NOMO-1 (cell line): ENCODE measurements around the gene SPRING1.
A peak's percentile ranks its signal among the peaks of the same experiment; 100 is the strongest.
"Not testable (repeated sequence)": the region's sequence is repeated elsewhere in the genome, so short reads cannot be mapped to it uniquely, and the experiment has no call there.

ENCODE experiments used
- DNase-seq, 2 experiments: peaks; one replicate each; lab custom pipeline; 2025; ENCODE audit not compliant: unreplicated experiment in 2 of 2; lab: John Stamatoyannopoulos, UW

The SPRING1 gene, protein sequence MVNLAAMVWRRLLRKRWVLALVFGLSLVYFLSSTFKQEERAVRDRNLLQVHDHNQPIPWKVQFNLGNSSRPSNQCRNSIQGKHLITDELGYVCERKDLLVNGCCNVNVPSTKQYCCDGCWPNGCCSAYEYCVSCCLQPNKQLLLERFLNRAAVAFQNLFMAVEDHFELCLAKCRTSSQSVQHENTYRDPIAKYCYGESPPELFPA

DNA sequence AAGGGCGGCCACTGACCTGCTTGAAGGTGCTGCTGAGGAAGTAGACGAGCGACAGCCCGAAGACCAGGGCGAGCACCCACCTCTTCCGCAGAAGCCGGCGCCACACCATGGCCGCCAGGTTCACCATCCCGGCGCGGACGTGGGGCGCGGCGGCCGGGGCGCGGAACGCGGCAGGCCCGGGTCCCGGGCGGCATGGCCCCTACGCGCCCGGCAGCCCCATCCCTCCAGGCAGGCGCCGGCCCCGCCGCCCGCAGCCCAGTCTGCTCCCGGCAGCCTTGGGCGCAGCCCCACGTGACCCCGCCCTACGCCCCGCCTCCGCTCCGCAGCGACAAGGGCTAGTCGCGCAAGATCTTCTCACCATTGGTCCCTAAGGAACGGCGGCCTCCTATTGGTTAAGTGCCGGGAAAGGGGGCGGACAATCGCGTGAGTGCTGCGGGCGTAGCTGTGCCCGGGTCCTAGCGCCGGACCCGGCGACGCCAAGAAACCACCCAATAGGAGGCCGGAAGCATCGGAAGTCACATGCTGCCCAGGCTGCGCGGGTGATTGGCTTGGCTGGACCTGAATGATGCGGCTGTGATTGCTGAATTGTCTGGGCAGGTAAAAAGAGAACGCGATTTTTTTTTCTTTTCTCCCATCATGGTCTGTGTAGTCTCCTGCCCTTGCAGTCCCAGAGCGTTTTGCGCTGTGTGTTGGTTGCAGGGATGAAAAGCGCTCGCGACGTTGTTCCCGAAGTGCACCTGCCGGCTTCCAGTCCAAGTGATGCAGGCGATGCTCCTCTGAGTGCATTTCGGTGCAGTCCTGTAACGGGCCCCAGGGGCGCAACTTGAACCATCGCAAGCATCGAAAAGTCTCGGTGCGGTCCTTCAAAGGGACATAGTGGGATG is at the start of gene SPRING1, which contains the start of gene RNFT2:
TSS of gene SPRING1 (minus strand) at position 296 of the 884 bp plus-strand sequence. CDS start at position 127, 169 bp downstream.
TSS of gene RNFT2 (plus strand) at position 542 of the 884 bp plus-strand sequence. CDS start 2,183 bp downstream, outside the sequence.
- peak; percentile 98 to 99 for DNase-seq

DNA sequence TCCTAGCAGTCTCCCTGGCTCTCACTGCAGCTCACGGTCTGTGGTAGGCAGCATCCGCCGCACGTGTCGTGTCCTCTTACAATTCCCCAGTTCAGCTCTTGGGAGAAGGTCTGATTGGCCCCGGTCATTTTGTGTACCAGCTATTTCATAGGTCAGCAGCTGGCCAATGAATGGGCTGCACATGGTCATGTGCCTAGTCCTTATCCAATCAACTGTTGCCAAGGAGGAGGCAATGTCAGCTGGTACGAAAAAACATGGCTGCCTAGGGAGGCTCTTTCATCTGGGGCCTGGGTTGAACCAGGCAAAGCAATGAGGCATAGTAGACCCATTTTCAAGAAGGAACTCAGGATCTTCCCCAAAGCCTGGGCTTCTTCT is 46.4 kb upstream of the SPRING1 start:
- no peak for DNase-seq

DNA sequence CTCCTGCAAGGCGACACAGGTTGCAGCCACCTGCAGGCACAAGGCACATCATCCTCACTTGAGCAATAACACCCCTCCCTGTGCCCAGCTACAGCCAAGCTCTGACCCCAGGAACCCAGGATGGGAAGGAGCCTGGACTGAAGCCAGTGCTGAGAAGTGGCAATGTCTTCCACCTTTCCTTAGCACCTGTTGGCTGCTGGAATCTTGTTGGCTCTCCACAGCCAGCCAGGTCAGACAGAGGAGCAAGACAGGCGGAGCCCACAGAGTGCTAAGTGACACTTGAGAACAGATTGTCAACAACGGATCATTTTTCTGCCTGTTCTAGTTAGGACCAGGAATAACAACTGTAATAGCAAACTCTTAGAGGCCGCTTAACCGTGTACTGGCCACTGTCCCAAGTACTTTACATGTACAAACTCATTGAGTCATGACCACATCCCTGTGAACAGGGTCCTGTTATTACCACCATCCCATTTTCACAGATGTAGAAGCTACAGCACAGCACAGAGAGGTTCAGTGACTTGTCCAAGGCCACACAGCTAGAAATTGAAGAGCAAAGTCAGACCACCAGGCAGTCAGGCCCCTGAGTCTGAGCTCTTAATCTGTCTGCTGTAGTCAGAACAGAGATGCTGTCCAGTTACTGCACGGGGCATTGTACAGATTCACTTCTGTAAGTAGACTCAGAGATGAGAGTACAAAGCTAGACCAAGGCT is 45.8 kb upstream of the SPRING1 start:
- no peak for DNase-seq

DNA sequence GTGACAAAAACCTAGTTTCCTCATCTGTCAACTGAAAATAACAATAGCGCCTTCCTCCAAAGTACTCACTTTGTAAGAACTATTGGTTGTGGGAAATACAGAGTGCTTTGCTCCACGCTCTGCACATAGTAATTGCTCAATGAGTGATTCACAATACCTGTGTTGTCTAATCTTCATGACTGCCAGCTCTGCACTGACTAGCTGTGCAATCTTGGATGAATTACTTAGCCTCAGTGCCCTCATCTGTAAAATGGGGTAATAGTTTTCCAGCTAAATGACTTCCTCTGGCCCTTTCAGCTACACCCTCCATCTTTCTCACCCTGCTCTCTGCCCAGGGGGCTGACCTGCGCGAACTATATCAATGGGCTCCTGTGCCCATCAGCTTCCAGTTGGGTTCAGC is 43.1 kb upstream of the SPRING1 start:
- DNase-seq: no peak

DNA sequence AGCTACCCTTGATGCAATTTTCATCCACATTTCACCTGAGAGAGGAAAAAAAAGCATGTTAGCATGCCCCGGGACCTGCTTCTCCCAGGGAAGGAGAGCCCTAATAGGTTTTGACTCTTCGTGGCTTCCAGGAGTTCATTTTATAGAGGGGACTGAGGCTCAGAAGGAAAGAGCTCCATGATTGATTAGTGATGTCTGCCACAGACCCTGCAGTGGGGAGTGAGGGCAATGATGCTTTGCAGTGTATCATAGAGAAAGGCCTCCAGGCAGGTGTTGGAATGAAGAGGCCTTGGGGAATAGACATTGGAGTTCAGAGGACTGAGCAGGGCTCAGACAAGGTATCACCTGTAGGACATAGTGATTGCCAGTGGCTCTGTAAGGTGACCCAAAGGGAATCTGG is 41.7 kb upstream of the SPRING1 start:
- DNase-seq: no peak

DNA sequence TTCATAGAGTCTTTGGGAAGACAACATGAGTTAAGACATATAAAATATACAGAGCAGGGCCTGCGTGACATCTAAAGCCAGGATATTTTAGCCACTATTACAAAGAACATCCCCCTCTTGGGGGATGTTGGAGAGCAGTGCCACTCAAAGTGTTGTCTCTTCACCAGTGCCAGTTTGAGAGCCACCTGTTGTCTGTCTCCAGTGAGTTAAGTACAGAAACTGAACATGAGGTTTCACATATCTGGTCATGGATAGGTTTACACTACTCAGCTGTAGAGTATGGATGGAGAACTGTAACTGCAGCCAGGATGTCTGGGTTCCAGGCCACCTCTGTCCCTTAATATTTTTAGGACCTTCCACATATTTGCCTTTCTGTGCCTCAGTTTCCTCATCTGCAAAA is 39.4 kb upstream of the SPRING1 start:
- DNase-seq: no peak

DNA sequence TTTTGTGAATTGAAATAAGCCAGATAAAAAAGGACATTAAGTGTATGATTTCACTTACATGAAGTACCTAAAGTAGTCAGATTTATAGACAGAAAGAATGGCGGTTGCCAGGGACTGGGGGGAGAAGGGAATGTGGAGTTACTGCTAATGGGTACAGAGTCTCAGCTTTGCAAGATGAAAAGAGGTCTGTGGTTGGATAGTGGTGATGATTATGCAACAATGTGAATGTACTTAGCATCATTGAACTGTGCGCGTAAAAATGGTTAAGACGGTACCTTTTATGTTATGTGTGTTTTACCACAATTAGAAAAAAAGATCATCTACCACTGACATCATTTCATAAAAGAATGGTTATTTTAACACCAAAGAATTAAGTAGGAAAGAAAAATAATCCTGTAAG is 36.2 kb upstream of the SPRING1 start:
- no peak for DNase-seq

DNA sequence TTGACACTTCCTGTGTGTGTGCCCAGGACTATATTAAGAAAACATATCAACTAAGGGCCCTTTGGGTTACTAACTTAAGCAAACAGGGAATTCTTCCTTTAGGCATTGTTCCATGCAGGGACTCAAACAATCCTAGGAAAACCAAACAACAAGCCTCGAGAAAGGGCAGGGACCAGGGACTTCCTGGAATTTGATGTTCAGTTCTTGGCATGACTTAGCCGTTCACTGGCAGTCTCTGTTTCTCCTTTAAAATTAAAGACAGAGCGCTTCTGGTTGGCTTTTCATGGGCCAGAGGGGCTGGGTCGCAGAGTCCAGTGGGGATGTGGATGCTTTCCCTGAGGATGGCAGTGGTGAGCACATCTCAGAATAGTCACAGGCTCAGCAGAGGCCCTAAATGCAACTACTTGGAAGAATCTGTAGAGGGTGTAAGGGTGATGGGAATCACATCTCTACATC is 35.4 kb upstream of the SPRING1 start:
- DNase-seq: no peak

DNA sequence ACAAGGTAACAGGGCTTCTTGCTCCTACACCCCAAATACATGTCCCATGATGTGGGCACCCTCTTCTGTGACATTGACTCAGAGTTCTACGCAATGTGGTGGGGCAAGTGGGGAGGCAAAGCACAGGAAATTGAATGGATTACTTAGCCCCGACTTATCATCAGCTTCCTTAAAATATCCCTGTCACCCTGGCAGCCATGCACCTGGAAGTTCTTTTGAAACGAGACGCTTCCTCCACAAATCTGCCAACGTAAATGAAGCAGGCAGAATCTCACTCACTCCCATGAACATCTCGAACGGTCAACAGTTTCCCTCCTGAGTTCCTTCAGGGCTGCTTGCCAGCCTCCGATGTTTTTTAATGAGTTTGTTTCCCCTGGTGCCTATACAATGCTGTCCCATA is 33.8 kb upstream of the SPRING1 start:
- DNase-seq: no peak

DNA sequence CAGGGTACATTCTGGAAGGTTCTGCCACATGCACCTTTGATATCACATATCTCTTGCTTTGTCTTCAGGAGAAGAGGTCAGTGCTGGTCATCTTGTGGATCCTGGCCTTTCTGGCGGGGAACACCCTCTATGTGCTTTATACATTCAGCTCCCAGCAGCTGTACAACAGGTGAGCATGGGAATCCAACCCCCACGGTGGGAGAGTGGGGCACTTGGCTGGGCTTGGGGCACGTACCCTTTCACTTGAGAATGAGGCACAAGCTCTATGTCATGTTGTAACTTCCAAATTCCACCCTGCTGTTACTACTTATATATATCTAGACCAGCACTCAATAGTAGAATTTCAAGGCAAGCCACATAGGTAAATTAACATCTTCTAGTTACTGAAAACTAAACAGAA is 28.9 kb upstream of the SPRING1 start:
- DNase-seq: no peak

DNA sequence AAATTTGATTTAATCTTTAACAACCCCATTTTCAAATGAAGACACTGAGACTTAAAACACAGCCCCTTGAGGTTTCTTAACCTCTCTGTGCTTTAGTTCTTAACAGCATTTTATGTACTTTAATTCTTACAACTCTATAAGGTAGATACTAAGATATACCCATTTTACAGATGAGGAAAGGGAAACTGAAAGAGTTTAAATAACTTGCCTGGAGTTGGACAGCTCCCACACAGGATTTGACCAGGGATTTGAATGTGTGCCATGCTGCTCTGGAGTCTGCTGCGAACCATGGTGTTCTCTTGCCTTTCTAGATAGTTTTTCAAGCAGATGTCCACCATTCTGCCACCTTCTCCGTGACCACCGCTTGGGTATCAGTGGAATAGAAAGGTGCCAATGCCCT is 28.4 kb upstream of the SPRING1 start:
- DNase-seq: no peak

DNA sequence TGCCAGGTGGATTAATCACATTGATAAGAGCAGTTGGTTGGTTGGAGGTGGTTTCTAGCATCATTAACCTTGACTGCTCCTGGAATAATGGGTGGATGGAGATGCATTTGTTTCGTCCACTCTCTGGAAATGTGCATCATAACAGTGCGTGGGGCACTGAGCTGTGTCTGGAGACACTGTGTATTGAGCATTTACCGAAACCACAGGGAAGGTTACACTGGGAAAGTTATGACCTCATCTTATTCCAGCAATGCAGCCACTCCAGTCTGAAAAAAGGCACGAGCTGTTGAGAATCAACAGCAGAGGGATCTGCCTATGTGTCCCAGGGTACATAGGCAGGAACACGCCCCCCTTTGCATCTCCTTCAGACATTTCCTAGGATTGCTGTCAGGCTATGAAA is 27.4 kb upstream of the SPRING1 start:
- no peak for DNase-seq

DNA sequence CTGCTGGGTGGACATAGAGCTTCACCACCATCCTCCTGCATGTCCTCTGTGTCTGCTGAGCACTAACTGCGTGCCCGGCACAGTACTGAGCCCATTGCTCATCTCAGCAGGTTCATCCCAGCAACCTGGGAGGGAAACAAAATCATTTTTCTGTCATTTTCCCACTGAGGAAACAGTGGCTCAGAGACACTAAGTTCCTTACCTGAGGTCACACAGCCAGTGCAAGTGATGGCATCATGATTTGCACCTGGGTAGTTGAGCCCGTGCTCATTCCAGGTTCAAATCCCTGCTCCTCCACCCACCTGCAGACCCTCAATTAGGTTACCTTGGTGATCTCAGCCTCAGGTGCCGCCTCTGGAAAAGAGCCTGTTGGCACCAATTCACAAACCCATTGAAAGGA is 23.6 kb upstream of the SPRING1 start:
- no peak for DNase-seq

DNA sequence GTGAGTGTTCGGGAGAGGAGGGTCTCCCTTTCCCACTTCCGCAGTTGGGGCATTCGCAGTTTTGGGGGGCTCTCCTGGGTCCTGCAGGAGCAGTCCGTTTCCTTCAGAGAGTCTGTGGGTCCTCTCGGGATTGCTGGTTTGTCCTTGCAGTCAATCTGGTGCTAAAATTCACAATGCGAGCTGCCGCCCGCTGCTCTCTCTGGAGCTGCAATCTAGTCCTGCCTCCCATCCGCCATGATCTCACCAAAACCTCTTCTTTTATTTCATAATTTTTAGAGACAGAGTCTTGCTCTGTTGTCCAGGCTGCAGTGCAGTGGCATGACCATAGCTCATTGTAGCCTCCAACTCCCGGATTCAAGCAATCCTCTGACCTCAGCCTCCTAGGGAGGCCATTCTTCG is 22.8 kb upstream of the SPRING1 start:
- no peak for DNase-seq

DNA sequence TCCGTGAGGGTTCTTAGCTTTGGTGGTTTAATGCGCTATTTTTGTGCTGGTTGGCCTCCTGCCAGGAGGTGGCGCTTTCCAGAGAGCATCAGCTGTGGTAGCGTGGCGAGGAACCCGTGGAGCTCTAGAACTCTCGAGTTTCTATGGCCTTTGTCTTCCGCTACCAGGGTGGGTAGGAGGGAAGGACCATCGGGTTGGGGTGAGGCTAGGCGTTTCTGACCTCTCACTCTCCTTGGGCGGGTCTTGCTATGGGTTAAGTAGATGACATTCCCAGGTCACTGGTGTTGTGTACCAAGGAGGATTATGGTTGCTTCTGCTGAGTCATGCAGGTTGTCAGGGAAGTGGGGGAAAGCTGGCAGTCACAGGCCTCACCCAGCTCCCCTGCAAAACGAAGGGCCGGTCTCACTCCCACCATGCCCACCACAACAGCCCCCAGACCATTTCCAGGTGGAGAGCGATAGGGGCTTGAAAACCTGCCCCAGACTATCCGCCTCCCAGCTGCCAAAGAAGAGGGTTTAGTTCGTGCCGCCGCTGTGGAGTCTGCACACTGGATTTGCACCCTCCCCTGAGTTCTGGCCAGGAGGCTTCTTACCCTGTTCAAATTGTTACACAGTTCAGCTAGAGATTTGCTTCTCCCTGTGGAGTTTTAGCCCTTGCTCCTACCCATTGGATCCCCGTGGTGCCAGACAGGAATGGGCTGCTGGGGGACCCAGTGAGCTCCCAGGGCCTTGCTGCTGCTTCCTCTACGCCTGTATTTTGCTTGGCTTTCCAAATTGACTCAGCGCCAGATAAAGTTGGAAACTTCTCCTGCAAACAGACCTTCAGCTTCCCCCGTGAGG is 22.1 kb upstream of the SPRING1 start:
- DNase-seq: no peak

DNA sequence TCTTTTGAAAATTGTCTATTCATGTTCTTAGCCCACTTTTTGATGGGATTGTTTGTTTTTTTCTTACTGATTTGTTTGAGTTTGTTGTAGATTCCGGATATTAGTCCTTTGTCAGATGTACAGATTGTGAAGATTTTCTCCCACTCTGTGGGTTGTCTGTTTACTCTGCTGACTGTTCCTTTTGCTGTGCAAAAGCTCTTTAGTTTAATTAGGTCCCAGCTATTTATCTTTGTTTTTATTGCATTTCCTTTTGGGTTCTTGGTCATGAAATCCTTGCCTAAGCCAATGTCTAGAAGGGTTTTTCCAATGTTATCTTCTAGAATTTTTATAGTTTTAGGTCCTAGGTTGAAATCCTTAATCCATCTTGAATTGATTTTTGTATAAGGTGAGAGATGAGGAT is 16.9 kb upstream of the SPRING1 start:
- not testable (repeated sequence) for DNase-seq

DNA sequence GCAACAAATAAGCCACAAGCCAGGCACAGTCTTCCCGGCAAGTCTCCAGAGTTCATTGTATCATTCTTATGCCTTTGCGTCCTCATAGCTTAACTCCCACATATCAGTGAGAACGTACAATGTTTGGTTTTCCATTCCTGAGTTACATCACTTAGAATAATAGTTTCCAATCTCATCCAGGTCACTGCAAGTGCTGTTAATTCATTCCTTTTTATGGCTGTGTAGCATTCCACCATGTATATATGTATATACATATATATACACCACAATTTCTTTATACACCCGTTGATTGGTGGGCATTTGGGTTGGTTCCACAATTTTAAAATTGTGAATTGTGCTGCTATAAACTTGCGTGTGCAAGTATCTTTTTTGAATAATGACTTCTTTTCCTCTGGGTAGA is 16.2 kb upstream of the SPRING1 start:
- not testable (repeated sequence) for DNase-seq

DNA sequence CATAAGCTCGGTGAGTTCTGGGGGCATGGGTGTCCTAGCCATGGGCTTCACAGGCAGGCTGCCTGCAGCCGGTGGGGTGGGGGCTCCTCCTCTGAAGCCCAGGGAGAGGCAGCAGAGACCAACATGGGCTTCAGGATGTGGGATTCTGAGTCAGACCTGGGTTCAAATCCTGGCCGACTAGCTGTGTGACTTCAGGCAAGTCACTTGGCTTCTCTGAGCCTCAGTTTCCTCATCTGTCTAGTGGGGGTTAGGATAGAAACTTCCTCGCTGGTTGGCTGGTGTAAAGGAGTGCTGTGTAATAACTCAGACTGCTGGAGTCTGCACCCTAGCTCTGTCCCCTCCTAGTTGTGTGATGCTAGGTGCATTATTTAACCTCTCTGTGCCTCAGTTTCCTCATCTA is 12.4 kb upstream of the SPRING1 start:
- no peak for DNase-seq

DNA sequence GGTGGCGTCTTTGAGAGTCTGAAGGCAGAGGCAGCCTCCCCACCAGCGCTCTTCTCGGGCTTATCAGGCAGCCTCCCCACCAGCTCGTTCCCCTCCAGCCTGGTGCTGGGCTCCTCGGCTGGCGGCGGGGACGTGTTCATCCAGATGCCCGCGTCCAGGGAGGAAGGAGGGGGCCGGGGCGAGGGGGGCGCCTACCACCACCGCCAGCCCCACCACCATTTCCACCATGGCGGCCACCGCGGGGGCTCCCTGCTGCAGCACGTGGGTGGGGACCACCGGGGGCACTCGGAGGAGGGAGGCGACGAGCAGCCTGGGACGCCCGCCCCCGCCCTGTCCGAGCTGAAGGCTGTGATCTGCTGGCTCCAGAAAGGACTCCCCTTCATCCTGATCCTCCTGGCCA is 12.0 kb upstream of the SPRING1 start:
- no peak for DNase-seq

DNA sequence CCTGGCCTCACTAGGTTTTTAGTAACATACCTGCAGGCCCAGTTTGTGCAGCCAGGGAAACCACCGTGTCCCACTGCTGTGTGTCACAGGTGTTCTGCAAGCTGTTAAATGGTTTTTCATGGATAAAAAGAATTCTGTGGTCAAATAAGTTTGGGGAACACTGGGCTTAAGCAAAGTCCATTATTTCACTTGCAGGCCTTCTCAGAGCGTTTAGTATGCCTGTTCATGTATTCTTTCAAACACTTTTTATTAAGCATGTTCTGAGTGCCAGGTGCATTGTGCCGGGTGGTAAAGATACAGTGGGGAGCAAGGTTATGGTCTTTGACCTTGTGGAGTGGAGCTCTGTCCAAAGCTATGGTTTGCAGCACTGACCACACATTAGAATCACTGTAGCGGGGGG is 7.7 kb upstream of the SPRING1 start:
- no peak for DNase-seq

DNA sequence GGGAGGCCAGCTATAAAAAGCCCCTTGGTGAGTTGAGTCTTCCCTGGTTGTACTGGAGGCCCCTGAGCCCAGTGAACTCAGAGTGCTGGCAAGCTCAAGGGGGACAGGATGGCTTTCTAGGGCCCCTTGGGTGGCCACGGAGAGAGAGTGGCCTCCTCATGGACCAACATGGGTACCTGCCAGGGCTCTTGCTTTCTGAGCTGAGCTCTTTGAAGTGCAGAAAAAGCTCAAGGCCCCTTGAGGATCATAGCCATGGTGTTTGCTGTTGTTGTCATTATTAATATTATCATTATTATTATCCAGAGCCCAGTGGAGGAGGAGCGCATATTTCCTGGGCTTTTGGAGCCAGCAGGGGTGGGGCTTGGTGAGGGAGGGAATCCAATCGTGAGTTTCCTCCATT is 6.9 kb upstream of the SPRING1 start:
- DNase-seq: no peak
